Duodenal mucosa (tissue), 2 donors: Measurements from ENCODE around the gene HAP1.

ENCODE experiments used
- H3K27ac ChIP-seq: one replicate; pipeline ENCODE4 v1.7.0; 2013; ENCODE audit warnings: low read depth, low read length
- H3K27me3 ChIP-seq, 2 donors: one replicate each; pipeline ENCODE4 v1.7.0; 2013; ENCODE audit warnings: low read length in 2 of 2, control low read depth in 1 of 2; ENCODE audit not compliant: insufficient read depth in 2 of 2, control insufficient read depth in 1 of 2
- H3K36me3 ChIP-seq, 2 donors: one replicate each; pipeline ENCODE4 v1.7.0; 2013; ENCODE audit warnings: low read length in 2 of 2, control low read depth in 1 of 2; ENCODE audit not compliant: insufficient read depth in 2 of 2, control insufficient read depth in 1 of 2
- H3K4me1 ChIP-seq, 2 donors: one replicate each; pipeline ENCODE4 v1.7.0; 2013; ENCODE audit warnings: low read length in 2 of 2, control low read depth in 1 of 2; ENCODE audit not compliant: insufficient read depth in 2 of 2, control insufficient read depth in 1 of 2
- H3K4me3 ChIP-seq, 2 donors: one replicate each; pipeline ENCODE4 v1.7.0; 2013; ENCODE audit warnings: low read length in 2 of 2, low read depth in 1 of 2
- H3K9ac ChIP-seq, 2 donors: one replicate each; pipeline ENCODE4 v1.7.0; 2013; ENCODE audit warnings: low read length in 2 of 2, low read depth in 1 of 2
- H3K9me3 ChIP-seq, 2 donors: one replicate each; pipeline ENCODE4 v1.7.0; 2013; ENCODE audit warnings: low read length in 2 of 2, control low read depth in 1 of 2; ENCODE audit not compliant: control insufficient read depth in 1 of 2

The HAP1 gene

DNA sequence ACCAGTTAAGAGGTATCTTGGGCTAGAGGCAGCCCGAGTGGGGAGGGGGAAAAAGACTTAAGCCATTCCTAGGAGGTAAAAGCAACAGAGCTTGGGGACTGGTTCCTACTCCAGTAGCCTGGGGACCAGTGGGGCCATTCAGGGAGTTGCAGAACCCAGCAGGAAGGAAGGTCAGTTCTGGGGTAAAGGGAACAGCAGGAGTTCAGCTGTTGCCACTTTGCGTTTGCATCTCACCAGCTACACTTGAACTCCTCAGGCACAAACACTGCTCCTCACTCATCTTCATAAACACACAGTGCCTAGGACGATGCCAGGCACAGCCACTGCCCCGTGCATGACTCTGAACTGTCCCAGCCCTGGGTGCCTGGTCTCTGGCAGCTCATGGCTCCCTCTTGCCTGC is 4.0 kb downstream of the HAP1 start:
- H3K9ac ChIP-seq: no peak overlapping the region
- peaks cover 0 to 3% of the 10 kb centered on the region in 2 donors for H3K4me1 ChIP-seq
- peaks cover 27 to 34% of the 10 kb centered on the region in 2 donors for H3K27me3 ChIP-seq

DNA sequence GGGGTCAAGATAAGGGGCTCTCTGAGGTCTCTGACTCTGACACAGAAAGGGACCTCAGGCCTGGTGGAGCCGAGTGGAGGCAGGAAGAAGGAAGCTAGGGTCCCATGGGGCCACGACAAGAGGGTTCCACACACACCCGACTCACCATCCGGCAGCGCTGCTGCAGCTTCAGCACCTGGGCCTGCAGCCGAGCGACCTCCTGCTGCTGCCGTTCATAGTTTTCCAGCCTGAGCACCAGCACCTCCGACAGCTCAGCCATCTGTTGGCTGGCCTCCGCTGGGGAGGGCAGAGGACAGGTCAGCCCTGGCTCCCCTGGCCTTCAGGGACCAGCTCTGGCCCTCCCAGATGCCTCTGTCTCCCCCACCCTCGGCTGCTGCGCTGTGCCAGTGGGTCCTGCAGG is 6.4 kb downstream of the HAP1 start:
- Histone ChIP-seq H3K27ac (no peak overlapping the region), H3K4me1 (no peaks in the 10 kb centered on the region), H3K36me3 (no peaks in the 10 kb centered on the region), H3K9me3 (no peaks in the 10 kb centered on the region), H3K27me3 (peaks cover 12 to 17% of the 10 kb centered on the region in 2 donors), H3K9ac (no peak overlapping the region), H3K4me3 (no peak overlapping the region)

More for the DNA sequence above, 4.0 kb downstream of the HAP1 start:
- Histone ChIP-seq H3K27ac (no peak overlapping the region), H3K9me3 (no peaks in the 10 kb centered on the region), H3K4me3 (no peak overlapping the region), H3K36me3 (no peaks in the 10 kb centered on the region)

- H3K4me3 ChIP-seq: no peak overlapping the region
- H3K27me3 ChIP-seq: no peaks in the 10 kb centered on the region
- no peak overlapping the region for H3K27ac ChIP-seq
These were observed 9.3 kb downstream of the HAP1 start for GRCh38 chr17:41725134-41725533.

GRCh38 chr17:41724476-41725050 is 9.9 kb downstream of the HAP1 start:
- H3K27me3 ChIP-seq: no peaks in the 10 kb centered on the region
- H3K4me3 ChIP-seq: no peak overlapping the region
- no peak overlapping the region for H3K27ac ChIP-seq
- H3K9ac ChIP-seq: no peak overlapping the region
- no peaks in the 10 kb centered on the region for H3K36me3 ChIP-seq
- no peaks in the 10 kb centered on the region for H3K4me1 ChIP-seq
- no peaks in the 10 kb centered on the region for H3K9me3 ChIP-seq

More at GRCh38 chr17:41725134-41725533, 9.3 kb downstream of the HAP1 start:
- Histone ChIP-seq H3K36me3 (no peaks in the 10 kb centered on the region), H3K9ac (no peak overlapping the region), H3K9me3 (no peaks in the 10 kb centered on the region), H3K4me1 (no peaks in the 10 kb centered on the region)

GRCh38 chr17:41723801-41724475 is 10.5 kb downstream of the HAP1 start:
- Histone ChIP-seq H3K9ac (no peak overlapping the region), H3K27ac (no peak overlapping the region), H3K27me3 (no peaks in the 10 kb centered on the region), H3K9me3 (no peaks in the 10 kb centered on the region), H3K4me3 (no peak overlapping the region), H3K4me1 (no peaks in the 10 kb centered on the region), H3K36me3 (no peaks in the 10 kb centered on the region)

- Histone ChIP-seq H3K27me3 (no peaks in the 10 kb centered on the region), H3K27ac (no peak overlapping the region)
These were observed 12.2 kb downstream of the HAP1 start for GRCh38 chr17:41722231-41722630.

DNA sequence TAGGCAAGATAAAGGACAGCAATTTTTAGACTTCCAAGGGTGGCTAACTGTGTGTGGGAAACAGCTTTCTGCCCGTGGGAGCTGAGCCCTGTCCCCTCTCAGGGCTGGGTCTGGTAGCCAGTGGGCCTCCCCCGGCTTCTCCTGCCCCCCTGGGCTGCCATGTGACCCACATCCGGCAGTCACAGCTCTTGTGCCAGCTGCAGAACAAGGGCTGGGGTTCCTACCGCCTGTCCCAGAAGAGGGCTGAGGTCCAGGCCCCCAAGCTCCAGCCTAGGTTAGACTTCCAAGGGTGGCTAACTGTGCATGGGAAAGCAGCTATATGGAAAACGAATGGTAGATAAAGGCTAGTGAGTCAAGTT is 16.2 kb downstream of the HAP1 start:
- no peak overlapping the region for H3K4me3 ChIP-seq
- H3K9me3 ChIP-seq: no peaks in the 10 kb centered on the region
- H3K4me1 ChIP-seq: no peaks in the 10 kb centered on the region
- no peak overlapping the region for H3K9ac ChIP-seq
- no peaks in the 10 kb centered on the region for H3K36me3 ChIP-seq
- no peak overlapping the region for H3K27ac ChIP-seq
- H3K27me3 ChIP-seq: no peaks in the 10 kb centered on the region

More at GRCh38 chr17:41722231-41722630, 12.2 kb downstream of the HAP1 start:
- Histone ChIP-seq H3K4me3 (no peak overlapping the region), H3K9me3 (no peaks in the 10 kb centered on the region), H3K9ac (no peak overlapping the region), H3K36me3 (no peaks in the 10 kb centered on the region), H3K4me1 (no peaks in the 10 kb centered on the region)

DNA sequence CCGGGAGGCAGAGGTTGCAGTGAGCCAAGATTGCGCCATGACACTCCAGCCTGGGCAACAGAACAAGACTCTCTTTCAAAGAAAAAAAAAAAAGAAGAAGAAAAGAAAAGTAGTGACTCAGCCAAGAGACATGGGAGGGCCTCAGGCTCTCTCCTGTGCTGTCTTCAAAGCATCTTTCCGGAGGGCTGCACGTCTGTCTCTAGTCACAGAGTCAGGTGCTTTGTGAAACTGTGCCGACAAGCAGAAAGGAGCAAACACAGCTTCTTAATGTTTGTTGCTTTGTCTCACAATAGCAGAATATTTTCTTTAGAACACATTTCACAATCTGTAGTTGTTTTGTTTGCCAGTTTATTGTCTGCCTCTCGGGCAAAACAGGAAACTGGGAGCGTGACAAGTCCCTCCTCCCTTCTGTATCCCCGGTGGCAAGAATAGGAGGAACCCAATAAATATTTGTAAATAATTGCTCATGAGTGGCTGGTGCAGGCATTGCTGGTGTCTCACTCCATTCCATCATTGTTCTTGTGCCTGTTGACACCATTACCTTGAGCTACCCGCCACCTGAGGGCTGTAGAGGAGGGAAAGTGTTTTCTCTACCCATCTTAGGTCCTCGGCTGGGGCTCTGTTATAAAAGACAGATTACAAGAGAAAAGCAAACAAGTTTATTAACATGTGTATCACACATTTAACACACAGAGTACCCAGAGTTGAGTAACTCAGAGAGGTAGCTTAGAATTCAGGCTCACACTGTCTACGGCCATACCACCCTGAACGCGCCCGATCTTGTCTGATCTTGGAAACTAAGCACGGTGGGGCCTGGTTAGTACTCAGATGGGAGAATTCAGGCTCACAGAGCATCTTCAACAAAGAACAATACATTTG is 16.8 kb downstream of the HAP1 start:
- Histone ChIP-seq H3K27ac (no peak overlapping the region), H3K9ac (no peak overlapping the region)

GRCh38 chr17:41711669-41712400 is 22.6 kb downstream of the HAP1 start, which contains the start of gene GAST:
Gene GAST, plus strand, starts transcription at chr17:41712331. Its CDS starts 3,106 bp downstream, at chr17:41715437.
- H3K9ac ChIP-seq: no peak within 1 kb of the TSS
- no peak within 1 kb of the TSS for H3K27ac ChIP-seq
- no peaks in the 10 kb centered on the region for H3K27me3 ChIP-seq
- no peaks in the 10 kb centered on the region for H3K9me3 ChIP-seq
- H3K4me1 ChIP-seq: no peaks in the 10 kb centered on the region
- no peak within 1 kb of the TSS for H3K4me3 ChIP-seq
- H3K36me3 ChIP-seq: no peaks in the 10 kb centered on the region

More for the DNA sequence above, 16.8 kb downstream of the HAP1 start:
- no peaks in the 10 kb centered on the region for H3K36me3 ChIP-seq
- no peaks in the 10 kb centered on the region for H3K27me3 ChIP-seq
- H3K4me1 ChIP-seq: no peaks in the 10 kb centered on the region
- no peaks in the 10 kb centered on the region for H3K9me3 ChIP-seq
- H3K4me3 ChIP-seq: no peak overlapping the region
